MCF 10A (cell line): ENCODE results near the gene CDC5L. TPM values are rescaled to one million over a fixed set of nuclear protein-coding genes. Genes with fewer than 3 reads are reported as not detected.

Experiments
- BruUV-seq: library from RNA; stranded (reverse); fragments of 400-500 nt; replicated peaks from 2 replicates; lab custom pipeline; 2021; lab: Mats Ljungman, UMichigan
- CTCF ChIA-PET: fragments of 300-600 bp; sonication (Branson Sonifier 250); formaldehyde crosslinking; extraction: SDS; loops from one replicate; lab custom pipeline; 2021; ENCODE audit warnings: antibody characterized with exemption, inconsistent platforms; lab: Yijun Ruan, JAX
- POLR2A ChIA-PET: fragments of 300-600, 350-650 bp; sonication (Branson Sonifier 250); formaldehyde crosslinking; extraction: SDS; loops from one replicate; lab custom pipeline; 2020; ENCODE audit warnings: antibody characterized with exemption, inconsistent platforms; lab: Yijun Ruan, JAX
- DNase-seq: peaks from one replicate; pipeline ENCODE4 v3.0.0-alpha.2; 2018; ENCODE audit not compliant: unreplicated experiment
- H3K27ac Mint-ChIP-seq: one replicate; pipeline ENCODE4 v1.8.0; 2022; ENCODE audit warnings: mild to moderate bottlenecking, low read depth, mixed read lengths; ENCODE audit not compliant: unreplicated experiment
- H3K27me3 Mint-ChIP-seq: one replicate; pipeline ENCODE4 v1.8.0; 2022; ENCODE audit warnings: mixed read lengths; ENCODE audit not compliant: insufficient read depth, unreplicated experiment
- H3K36me3 Mint-ChIP-seq: one replicate; pipeline ENCODE4 v1.8.0; 2022; ENCODE audit warnings: mild to moderate bottlenecking, moderate library complexity, mixed read lengths; ENCODE audit not compliant: insufficient read depth, unreplicated experiment
- H3K4me1 Mint-ChIP-seq: one replicate; pipeline ENCODE4 v1.8.0; 2022; ENCODE audit warnings: mixed read lengths; ENCODE audit not compliant: insufficient read depth, unreplicated experiment
- H3K4me3 Mint-ChIP-seq: one replicate; pipeline ENCODE4 v1.8.0; 2022; ENCODE audit warnings: mild to moderate bottlenecking, moderate library complexity, mixed read lengths; ENCODE audit not compliant: unreplicated experiment
- H3K9me3 Mint-ChIP-seq: one replicate; pipeline ENCODE4 v1.8.0; 2022; ENCODE audit warnings: mixed read lengths; ENCODE audit not compliant: unreplicated experiment
- intact Hi-C: fragments of 100-400 bp; cut with micrococcal nuclease; formaldehyde crosslinking; loops from 2 replicates; pipeline ENCODE4 v1.14.1; 2022
- total RNA-seq: library from RNA; stranded (reverse); gene quantifications from 2 replicates; pipeline ENCODE4 v1.2.3, GENCODE V29; 2022
- TF ChIP-seq, protein P1 (sequence below): fragments of 200-600 bp; IDR thresholded peaks from one replicate; pipeline ENCODE4 v1.8.0; 2022; ENCODE audit warnings: antibody characterized with exemption, mild to moderate bottlenecking; ENCODE audit not compliant: unreplicated experiment

Gene CDC5L
- total RNA-seq, 1 experiment from 2014 or later, result 23.1 TPM

DNA sequence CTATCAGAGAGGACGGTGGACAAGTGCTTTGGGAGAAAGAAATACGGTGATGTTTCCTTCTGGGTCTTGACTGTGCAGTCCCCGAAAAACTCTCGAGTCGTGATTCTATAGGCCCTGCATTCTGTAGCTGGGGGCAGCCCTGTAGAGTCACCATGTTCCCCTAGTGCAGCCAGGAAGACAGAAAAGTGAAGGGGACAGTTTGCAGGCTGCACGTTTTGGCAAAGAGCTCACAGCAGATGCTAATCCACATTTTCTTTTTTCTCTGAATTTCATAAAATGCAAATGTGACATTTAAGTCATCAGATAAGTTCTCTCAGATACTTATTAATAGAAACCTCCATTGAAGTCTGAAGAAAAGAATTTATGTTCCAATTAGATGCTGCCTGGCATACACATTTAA lies 25.6 kb upstream of the CDC5L start:
- H3K27ac Mint-ChIP-seq, result no peak overlapping the region

DNA sequence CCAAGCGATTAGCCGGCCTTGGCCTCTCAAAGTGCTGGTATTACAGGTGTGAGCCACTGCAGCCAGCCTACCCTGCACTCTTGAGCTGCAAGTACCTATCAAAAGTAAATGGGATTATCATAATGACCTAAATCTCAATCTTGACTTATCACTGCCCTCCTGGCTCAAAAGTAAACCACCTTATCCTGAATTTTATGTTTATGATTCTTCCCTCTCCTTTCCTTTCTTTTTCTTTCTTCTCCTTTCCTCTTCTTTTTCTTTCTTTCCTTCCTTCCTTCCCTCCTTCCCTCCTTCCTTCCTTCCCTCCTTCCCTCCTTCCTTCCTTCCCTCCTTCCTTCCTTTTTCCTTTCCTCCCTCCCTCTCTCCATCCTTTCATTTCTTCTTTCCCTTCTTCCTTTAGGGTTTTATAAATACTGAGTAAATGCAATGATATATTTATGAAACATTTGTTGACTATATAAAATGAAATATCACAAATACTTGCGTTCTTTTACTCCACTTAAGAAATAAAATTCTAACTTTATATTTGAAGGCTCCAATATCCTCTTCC lies 24.1 kb upstream of the CDC5L start:
- Mint-ChIP-seq H3K9me3 (no peaks in the 10 kb centered on the region), H3K4me3 (no peak overlapping the region), H3K4me1 (peaks cover 4% of the 10 kb centered on the region), H3K27me3 (peaks cover 36% of the 10 kb centered on the region), H3K27ac (no peak overlapping the region), H3K36me3 (no peaks in the 10 kb centered on the region)
- DNase-seq, result no peak
- CTCF ChIA-PET, result no interaction called here
- no TSS peak for BruUV-seq
- intact Hi-C loops, result no loop called here
- TF ChIP-seq, protein P1, sequence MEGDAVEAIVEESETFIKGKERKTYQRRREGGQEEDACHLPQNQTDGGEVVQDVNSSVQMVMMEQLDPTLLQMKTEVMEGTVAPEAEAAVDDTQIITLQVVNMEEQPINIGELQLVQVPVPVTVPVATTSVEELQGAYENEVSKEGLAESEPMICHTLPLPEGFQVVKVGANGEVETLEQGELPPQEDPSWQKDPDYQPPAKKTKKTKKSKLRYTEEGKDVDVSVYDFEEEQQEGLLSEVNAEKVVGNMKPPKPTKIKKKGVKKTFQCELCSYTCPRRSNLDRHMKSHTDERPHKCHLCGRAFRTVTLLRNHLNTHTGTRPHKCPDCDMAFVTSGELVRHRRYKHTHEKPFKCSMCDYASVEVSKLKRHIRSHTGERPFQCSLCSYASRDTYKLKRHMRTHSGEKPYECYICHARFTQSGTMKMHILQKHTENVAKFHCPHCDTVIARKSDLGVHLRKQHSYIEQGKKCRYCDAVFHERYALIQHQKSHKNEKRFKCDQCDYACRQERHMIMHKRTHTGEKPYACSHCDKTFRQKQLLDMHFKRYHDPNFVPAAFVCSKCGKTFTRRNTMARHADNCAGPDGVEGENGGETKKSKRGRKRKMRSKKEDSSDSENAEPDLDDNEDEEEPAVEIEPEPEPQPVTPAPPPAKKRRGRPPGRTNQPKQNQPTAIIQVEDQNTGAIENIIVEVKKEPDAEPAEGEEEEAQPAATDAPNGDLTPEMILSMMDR, result no peak
- POLR2A ChIA-PET, result no interaction called here

More for the DNA sequence above, 25.6 kb upstream of the CDC5L start:
- H3K27me3 Mint-ChIP-seq, result peaks cover 44% of the 10 kb centered on the region
- ChIA-PET CTCF (no interaction called here), POLR2A (interaction anchor here (0.7 kb wide), 1 partner anchor 21 kb away, joined by 3 read pairs; no protein-coding TSS in a partner anchor)
- TF ChIP-seq, protein P1, result no peak
- H3K36me3 Mint-ChIP-seq, result no peaks in the 10 kb centered on the region
- peaks cover 4% of the 10 kb centered on the region for H3K4me1 Mint-ChIP-seq
- intact Hi-C loops, result no loop called here
- no peak for DNase-seq
- no TSS peak for BruUV-seq
- H3K4me3 Mint-ChIP-seq, result no peak overlapping the region
- no peaks in the 10 kb centered on the region for H3K9me3 Mint-ChIP-seq

DNA sequence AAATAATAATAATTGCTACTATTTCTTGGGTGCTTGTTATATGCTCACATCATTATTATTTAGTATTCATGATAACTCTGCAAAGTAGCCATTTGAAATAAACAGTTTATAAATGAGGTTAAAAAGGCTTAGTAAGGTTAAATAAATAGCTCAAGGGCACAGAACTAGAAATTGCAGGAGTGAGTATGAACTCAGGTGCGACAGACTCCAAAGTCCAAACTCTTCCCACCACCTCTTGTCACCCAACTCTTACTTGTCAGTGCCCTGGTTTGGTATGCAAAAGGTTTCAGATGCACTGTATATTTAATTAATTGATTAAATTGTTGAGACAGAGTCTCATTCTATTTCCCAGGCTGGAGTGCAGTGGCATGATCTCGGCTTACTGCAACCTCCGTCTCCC lies 20.7 kb upstream of the CDC5L start:
- H3K4me1 Mint-ChIP-seq, result peaks cover 4% of the 10 kb centered on the region
- CTCF ChIA-PET, result interaction anchor here (0.6 kb wide), 2 partner anchors 28 to 268 kb away, joined by 3 to 4 read pairs; no protein-coding TSS in a partner anchor
- peaks cover 26% of the 10 kb centered on the region for H3K27me3 Mint-ChIP-seq
- H3K27ac Mint-ChIP-seq, result no peak overlapping the region
- POLR2A ChIA-PET, result no interaction called here
- no peak for DNase-seq
- TF ChIP-seq, protein P1, result no peak
- H3K9me3 Mint-ChIP-seq, result no peaks in the 10 kb centered on the region
- intact Hi-C loops, result no loop called here
- BruUV-seq, result no TSS peak
- no peak overlapping the region for H3K4me3 Mint-ChIP-seq
- H3K36me3 Mint-ChIP-seq, result no peaks in the 10 kb centered on the region

DNA sequence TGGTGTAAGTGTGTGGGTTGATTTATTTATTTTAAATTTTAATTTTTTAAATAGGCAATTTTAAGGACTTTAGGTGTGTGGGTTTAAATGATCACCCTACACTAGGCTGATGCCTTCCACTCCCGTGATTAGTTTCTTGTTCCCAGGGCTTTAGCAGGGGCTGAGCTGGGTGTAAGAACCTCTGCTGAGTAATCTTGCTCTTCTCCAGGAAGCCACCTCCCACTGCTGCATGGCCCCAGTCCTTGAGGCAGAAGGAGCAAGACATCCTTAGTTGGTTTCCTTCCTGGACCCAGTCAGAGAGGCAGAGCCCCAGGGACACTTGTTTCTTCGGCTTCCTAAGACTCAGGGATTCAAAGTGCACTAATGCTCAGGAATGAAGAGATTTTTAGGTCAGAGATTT lies 19.8 kb upstream of the CDC5L start:
- intact Hi-C loops, result no loop called here
- TF ChIP-seq, protein P1, result no peak
- Mint-ChIP-seq H3K4me1 (peaks cover 5% of the 10 kb centered on the region), H3K4me3 (no peak overlapping the region), H3K27ac (no peak overlapping the region), H3K27me3 (peaks cover 26% of the 10 kb centered on the region), H3K36me3 (no peaks in the 10 kb centered on the region), H3K9me3 (no peaks in the 10 kb centered on the region)
- ChIA-PET CTCF (interaction anchor here (0.6 kb wide), 1 partner anchor 83 kb away, joined by 3 read pairs; no protein-coding TSS in a partner anchor), POLR2A (no interaction called here)
- DNase-seq, result no peak
- BruUV-seq, result no TSS peak
